GM12864 (cell line): ENCODE results near the gene MAGEB2.
A peak's percentile ranks its signal among the peaks of the same experiment; 100 is the strongest.
"Not testable (repeated sequence)": the region's sequence is repeated elsewhere in the genome, so short reads cannot be mapped to it uniquely, and the experiment has no call there.

ENCODE experiments used
- DNase-seq: peaks from one replicate; pipeline ENCODE4 v3.0.0-alpha.2; 2011; ENCODE audit warnings: low read depth
- H3K4me3 ChIP-seq: 2 replicates; pipeline ENCODE4 v1.5.1; 2011; ENCODE audit warnings: mild to moderate bottlenecking, low read depth, low read length, control low read depth
- TF ChIP-seq, protein P1 (sequence below): IDR thresholded peaks from 2 replicates; pipeline ENCODE4 v1.5.1; 2011; ENCODE audit warnings: low read depth, mild to moderate bottlenecking, moderate library complexity, low read length, control low read depth, inconsistent platforms; ENCODE audit errors: missing control alignments

MAGEB2 gene, protein sequence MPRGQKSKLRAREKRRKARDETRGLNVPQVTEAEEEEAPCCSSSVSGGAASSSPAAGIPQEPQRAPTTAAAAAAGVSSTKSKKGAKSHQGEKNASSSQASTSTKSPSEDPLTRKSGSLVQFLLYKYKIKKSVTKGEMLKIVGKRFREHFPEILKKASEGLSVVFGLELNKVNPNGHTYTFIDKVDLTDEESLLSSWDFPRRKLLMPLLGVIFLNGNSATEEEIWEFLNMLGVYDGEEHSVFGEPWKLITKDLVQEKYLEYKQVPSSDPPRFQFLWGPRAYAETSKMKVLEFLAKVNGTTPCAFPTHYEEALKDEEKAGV

DNA sequence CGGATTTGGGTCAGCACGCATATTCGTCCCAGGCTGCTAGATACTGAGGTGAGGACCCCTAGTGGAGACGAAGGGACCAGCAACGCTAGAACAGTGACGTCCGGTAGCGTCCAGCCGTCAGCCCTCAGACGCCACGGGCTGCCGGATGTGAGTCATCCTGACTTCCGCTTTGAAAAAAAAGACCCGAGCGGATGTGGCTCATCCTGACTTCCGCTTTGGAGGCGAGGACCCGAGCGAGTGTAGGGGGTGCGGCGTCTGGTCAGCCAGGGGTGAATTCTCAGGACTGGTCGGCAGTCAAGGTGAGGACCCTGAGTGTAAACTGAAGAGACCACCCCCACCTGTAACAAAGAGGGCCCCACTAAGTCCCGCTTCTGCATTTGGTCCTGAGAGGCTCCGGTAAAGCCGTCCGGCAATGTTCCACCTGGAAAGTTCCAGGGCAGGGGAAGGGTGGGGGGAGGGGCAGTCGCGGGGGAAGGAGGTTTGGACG, at the start of gene MAGEB2:
Gene MAGEB2 (plus strand): TSS at position 207 of the 487 bp plus-strand sequence. CDS start 3,018 bp downstream, outside the sequence.
- TF ChIP-seq, protein P1, sequence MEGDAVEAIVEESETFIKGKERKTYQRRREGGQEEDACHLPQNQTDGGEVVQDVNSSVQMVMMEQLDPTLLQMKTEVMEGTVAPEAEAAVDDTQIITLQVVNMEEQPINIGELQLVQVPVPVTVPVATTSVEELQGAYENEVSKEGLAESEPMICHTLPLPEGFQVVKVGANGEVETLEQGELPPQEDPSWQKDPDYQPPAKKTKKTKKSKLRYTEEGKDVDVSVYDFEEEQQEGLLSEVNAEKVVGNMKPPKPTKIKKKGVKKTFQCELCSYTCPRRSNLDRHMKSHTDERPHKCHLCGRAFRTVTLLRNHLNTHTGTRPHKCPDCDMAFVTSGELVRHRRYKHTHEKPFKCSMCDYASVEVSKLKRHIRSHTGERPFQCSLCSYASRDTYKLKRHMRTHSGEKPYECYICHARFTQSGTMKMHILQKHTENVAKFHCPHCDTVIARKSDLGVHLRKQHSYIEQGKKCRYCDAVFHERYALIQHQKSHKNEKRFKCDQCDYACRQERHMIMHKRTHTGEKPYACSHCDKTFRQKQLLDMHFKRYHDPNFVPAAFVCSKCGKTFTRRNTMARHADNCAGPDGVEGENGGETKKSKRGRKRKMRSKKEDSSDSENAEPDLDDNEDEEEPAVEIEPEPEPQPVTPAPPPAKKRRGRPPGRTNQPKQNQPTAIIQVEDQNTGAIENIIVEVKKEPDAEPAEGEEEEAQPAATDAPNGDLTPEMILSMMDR = peak; percentile 11
- no peak for DNase-seq
- H3K4me3 ChIP-seq = no peak within 1 kb of the TSS

DNA sequence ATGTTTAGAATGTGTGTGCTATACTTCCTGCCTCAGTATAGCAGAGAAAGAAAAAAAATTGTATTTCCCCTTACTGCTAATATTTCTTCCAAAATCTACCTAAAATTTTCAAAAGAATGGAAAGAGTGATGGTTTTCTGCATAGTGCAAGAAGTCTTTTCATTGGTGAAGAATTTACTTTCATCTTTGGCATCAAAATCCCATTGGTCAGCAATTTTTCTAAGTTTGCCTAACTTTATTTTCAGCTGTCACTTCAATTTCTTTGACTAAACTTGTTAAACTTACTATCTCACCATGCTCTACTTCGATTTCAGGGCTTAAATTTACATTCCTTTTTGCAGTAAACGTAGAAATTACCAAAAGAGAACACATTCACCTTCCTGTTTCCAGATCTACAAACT, 44.5 kb upstream of the MAGEB2 start:
- TF ChIP-seq, protein P1 = no peak
- no peak overlapping the region for H3K4me3 ChIP-seq
- DNase-seq = no peak

DNA sequence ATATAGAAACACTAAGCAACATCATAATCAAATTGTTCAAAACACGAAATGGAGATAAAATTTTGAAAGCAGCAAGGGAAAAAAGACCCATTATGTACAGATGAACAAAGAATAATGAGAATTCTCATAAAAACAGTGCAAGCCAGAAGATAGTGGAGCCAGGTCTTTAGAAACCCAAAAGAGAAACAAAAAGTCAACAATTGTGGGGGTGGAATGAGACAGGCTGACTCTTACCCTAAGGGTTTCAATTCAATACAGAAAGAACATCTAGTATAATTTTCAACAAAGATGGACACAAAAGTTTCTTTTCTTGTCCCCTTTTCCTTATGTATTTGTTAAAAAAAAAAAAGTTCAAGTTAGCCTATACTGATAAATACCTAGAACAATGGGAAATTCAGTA, 34.0 kb upstream of the MAGEB2 start:
- no peak for DNase-seq
- TF ChIP-seq, protein P1 = no peak
- H3K4me3 ChIP-seq = no peak overlapping the region

DNA sequence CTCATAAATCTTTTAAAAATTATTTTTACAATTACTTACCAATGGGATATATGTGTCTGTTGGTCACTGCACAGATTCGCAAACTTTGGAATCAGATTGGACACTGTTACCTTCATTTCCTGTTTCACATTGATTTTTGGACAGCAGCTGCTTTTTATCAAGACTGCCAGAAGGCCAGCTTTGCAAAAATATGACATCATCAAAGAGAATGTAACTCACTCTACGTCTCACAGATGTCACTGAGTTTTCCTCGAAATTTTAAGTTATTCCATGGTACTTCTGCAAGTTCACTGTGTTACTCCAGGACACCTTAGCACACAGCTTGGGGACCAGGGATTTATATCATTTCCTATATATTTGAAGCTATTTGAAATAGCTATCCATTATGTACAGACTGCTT, 31.8 kb upstream of the MAGEB2 start:
- TF ChIP-seq, protein P1 = no peak
- DNase-seq = no peak
- no peak overlapping the region for H3K4me3 ChIP-seq

DNA sequence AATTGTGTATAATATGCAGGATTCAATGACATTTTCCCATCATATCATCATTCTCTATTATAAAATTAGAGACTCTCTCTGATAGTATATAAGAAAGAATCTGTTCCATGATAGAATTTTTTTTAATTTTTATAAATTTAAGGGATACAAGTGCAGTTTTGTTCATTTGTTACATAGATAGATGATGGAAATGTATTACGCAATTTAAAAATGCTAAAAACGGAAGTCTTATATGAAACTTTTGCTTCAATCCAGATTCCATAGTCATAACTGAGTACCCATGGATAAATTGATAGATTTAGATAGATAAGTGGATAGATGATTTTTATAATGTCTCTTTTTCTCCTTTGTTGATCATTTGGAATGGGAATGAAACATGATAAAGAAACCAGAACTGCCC, 24.9 kb upstream of the MAGEB2 start:
- TF ChIP-seq, protein P1 = no peak
- no peak for DNase-seq
- no peak overlapping the region for H3K4me3 ChIP-seq

DNA sequence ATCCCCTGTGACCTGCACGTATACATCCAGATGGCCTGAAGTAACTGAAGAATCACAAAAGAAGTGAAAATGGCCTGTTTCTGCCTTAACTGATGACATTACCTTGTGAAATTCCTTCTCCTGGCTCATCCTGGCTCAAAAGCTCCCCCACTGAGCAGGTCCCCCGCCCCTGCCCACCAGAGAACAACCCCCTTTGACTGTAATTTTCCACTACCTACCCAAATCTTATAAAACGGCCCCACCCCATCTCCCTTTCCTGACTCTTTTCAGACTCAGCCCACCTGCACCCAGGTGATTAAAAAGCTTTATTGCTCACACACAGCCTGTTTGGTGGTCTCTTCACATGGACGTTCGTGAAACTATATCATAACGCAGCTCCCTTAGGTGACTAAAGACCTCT, 21.5 kb upstream of the MAGEB2 start:
- not testable (repeated sequence) for DNase-seq

DNA sequence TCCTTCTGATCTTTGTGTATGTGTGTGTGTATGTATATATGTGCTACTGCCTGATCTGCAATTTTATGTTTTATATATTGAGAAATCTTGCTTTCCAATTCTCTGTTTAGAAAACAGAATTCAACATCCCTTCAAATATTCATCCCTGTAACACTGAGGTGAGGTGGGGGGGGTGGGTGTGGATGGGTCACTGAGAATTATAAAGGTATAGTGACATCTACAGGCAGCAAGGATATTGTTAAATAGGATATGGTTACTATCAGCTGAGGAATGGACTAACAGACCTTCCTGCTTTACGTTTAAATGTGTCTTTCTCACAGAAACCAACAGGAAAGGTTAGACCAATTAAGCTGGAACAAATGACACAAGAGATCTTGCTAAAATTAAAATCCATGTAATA, 19.0 kb upstream of the MAGEB2 start:
- no peak for DNase-seq
- TF ChIP-seq, protein P1 = no peak
- no peak overlapping the region for H3K4me3 ChIP-seq

More for the DNA sequence above, 21.5 kb upstream of the MAGEB2 start:
- H3K4me3 ChIP-seq = not testable (repeated sequence)
